Measurements from ENCODE around the gene ZNF462.

GRCh38 chr9:106932178-106932577 is 69.2 kb downstream of the ZNF462 start:
- TF ChIP-seq CTCF (IDR thresholded peaks at IDR 0.05), result no peak
- no peak for TF ChIP-seq POLR2A (IDR thresholded peaks at IDR 0.05)
